Adrenal gland (tissue), 5 donors: Measurements from ENCODE around the gene CRADD.

ENCODE experiments used
- CTCF ChIP-seq, 6 experiments: fragments of 450-650 bp in 4 of 6; fragments of 200-600 bp in 2 of 6; sonication (generic) in 1 of 6; IDR thresholded peaks; 1 replicate in 5 of 6; 2 replicates in 1 of 6; pipeline versions ENCODE4 v1.5.1 to v1.8.0; 2016 to 2021; ENCODE audit warnings: antibody characterized with exemption in 6 of 6, mild to moderate bottlenecking in 2 of 6, moderate library complexity in 1 of 6
- POLR2A ChIP-seq, 2 donors: fragments of 450-650 bp; IDR thresholded peaks; one replicate each; pipeline ENCODE4 v1.6.1; 2017; ENCODE audit warnings: antibody characterized with exemption in 2 of 2, mild to moderate bottlenecking in 2 of 2, moderate library complexity in 1 of 2
- donor health status: DM: no; HTN: no; CAD: no.

GRCh38 chr12:93753838-93754429 is 76.8 kb downstream of the CRADD start:
- TF ChIP-seq POLR2A (IDR thresholded peaks at IDR 0.05) (no peak), CTCF (IDR thresholded peaks at IDR 0.05) (no peak)
